Measurements from ENCODE around the gene TWSG1.

The TWSG1 gene

GRCh38 chr18:9321736-9322135 lies 12.8 kb upstream of the TWSG1 start:
- DNase-seq (ENCODE audit: low read depth) = no peak
- TF ChIP-seq, protein P1, sequence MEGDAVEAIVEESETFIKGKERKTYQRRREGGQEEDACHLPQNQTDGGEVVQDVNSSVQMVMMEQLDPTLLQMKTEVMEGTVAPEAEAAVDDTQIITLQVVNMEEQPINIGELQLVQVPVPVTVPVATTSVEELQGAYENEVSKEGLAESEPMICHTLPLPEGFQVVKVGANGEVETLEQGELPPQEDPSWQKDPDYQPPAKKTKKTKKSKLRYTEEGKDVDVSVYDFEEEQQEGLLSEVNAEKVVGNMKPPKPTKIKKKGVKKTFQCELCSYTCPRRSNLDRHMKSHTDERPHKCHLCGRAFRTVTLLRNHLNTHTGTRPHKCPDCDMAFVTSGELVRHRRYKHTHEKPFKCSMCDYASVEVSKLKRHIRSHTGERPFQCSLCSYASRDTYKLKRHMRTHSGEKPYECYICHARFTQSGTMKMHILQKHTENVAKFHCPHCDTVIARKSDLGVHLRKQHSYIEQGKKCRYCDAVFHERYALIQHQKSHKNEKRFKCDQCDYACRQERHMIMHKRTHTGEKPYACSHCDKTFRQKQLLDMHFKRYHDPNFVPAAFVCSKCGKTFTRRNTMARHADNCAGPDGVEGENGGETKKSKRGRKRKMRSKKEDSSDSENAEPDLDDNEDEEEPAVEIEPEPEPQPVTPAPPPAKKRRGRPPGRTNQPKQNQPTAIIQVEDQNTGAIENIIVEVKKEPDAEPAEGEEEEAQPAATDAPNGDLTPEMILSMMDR (IDR thresholded peaks at IDR 0.05; ENCODE audit: control insufficient read depth, insufficient read depth, low read depth, low read length, missing control alignments) = no peak

GRCh38 chr18:9322744-9323143 lies 11.8 kb upstream of the TWSG1 start:
- DNase-seq (ENCODE audit: low read depth) = no peak
- TF ChIP-seq, protein P1 (IDR thresholded peaks at IDR 0.05; ENCODE audit: control insufficient read depth, insufficient read depth, low read depth, low read length, missing control alignments) = no peak
- no peak overlapping the region for H3K4me3 ChIP-seq (ENCODE audit: control insufficient read depth, low read depth, low read length)

More at GRCh38 chr18:9321736-9322135, 12.8 kb upstream of the TWSG1 start:
- no peak overlapping the region for H3K4me3 ChIP-seq (ENCODE audit: control insufficient read depth, low read depth, low read length)

DNA sequence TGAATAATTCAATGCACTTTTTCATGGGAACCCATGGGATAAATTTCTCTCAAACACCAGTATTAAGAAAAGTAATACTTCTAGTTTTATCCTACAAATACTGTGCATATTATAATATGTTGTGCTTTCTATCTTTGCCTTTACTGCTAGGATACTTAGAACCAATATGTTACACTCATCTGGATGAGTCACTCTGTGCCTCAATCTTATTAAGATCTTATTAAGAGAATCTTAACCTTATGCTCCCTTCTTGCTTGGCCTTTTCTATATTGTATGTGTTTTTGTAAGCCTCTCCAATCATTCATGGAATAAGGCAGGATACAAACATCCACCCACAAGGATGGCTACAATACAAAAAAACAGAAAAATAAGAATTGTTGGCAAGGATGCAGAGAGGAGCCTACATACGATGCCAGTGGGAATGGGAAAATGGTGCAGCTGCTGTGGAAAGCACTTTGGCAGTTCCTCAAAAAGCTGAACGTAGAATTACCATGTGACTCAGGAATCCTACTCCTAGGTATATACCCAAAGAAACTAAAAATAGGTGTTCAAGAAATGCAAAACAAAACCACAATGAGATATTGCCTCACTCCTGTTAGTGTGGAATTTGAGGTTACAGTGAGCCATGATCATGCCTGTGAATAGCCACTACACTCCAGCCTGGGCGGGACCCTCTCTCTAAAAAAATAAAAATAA lies 10.7 kb upstream of the TWSG1 start:
- TF ChIP-seq, protein P1 (IDR thresholded peaks at IDR 0.05; ENCODE audit: control insufficient read depth, insufficient read depth, low read depth, low read length, missing control alignments) = no peak
- no peak overlapping the region for H3K4me3 ChIP-seq (ENCODE audit: control insufficient read depth, low read depth, low read length)
- DNase-seq (ENCODE audit: low read depth) = peak; percentile 46

GRCh38 chr18:9325716-9326115 lies 8.9 kb upstream of the TWSG1 start:
- no peak overlapping the region for H3K4me3 ChIP-seq (ENCODE audit: control insufficient read depth, low read depth, low read length)
- TF ChIP-seq, protein P1 (IDR thresholded peaks at IDR 0.05; ENCODE audit: control insufficient read depth, insufficient read depth, low read depth, low read length, missing control alignments) = no peak
- no peak for DNase-seq (ENCODE audit: low read depth)

DNA sequence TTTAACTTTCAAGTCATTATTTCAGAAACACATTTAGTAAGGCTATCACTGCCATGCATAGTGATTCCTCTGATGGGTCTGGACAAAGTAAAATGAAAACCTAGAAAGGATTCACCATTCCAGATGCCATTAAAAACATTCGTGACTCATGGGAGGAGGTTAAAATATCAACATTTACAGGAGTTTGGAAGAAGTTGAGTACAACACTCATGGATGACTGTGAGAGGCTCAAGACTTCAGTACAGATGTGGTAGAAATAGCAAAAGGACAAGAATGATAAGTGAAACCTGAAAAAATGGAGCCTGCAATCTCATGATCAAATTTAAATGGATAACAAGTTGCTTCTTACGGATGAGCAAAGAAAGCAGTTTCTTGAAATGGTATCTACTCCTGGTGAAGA lies 5.8 kb upstream of the TWSG1 start:
- TF ChIP-seq, protein P1 (IDR thresholded peaks at IDR 0.05; ENCODE audit: control insufficient read depth, insufficient read depth, low read depth, low read length, missing control alignments) = no peak
- H3K4me3 ChIP-seq (ENCODE audit: control insufficient read depth, low read depth, low read length) = no peak overlapping the region
- no peak for DNase-seq (ENCODE audit: low read depth)

DNA sequence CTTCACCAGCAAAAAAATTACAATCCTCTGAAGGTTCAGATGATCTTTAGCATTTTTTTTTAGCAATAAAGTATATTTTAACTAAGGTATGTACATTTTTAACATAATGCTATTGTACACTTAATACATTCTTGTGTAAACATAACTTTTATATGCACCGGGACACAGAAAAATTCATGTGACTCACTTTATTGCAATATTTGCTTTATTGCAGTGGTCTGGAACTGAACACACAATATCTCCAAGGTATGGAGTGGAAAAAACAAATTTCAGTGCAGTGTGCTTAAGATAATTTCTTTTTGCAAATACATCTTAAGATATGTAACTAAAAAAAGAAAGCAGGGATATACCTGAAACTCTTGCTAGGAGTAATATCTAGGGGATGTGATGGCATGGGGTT lies 5.1 kb upstream of the TWSG1 start:
- TF ChIP-seq, protein P1 (IDR thresholded peaks at IDR 0.05; ENCODE audit: control insufficient read depth, insufficient read depth, low read depth, low read length, missing control alignments) = no peak
- H3K4me3 ChIP-seq (ENCODE audit: control insufficient read depth, low read depth, low read length) = no peak overlapping the region
- DNase-seq (ENCODE audit: low read depth) = no peak

Measured in AG09309 (cell line).